C4-2B (cell line): ENCODE data around the gene RNF166.

Source experiments
- ZFX ChIP-seq: fragments of 450-650 bp; IDR thresholded peaks from 2 replicates; pipeline ENCODE4 v1.6.1; 2017
- TF ChIP-seq, protein P1 (sequence below): fragments of 450-650 bp; conservative IDR thresholded peaks from 2 replicates; pipeline ENCODE4 v1.5.1; 2017; ENCODE audit warnings: mild to moderate bottlenecking

- TF ChIP-seq, protein P1, sequence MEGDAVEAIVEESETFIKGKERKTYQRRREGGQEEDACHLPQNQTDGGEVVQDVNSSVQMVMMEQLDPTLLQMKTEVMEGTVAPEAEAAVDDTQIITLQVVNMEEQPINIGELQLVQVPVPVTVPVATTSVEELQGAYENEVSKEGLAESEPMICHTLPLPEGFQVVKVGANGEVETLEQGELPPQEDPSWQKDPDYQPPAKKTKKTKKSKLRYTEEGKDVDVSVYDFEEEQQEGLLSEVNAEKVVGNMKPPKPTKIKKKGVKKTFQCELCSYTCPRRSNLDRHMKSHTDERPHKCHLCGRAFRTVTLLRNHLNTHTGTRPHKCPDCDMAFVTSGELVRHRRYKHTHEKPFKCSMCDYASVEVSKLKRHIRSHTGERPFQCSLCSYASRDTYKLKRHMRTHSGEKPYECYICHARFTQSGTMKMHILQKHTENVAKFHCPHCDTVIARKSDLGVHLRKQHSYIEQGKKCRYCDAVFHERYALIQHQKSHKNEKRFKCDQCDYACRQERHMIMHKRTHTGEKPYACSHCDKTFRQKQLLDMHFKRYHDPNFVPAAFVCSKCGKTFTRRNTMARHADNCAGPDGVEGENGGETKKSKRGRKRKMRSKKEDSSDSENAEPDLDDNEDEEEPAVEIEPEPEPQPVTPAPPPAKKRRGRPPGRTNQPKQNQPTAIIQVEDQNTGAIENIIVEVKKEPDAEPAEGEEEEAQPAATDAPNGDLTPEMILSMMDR = no peak
- no peak for TF ChIP-seq ZFX
These were observed 393 bp downstream of the RNF166 start for GRCh38 chr16:88705801-88706228.
